Stimulated activated CD4-positive, alpha-beta T cell treated with anti-CD3 and anti-CD28 coated beads, Interleukin-2, amount 100 ng/mL, for 48 hours (primary cell): ENCODE measurements around the gene TENM4.
"Not testable (repeated sequence)": the region's sequence is repeated elsewhere in the genome, so short reads cannot be mapped to it uniquely, and the experiment has no call there.

Source experiments
- DNase-seq, 2 donors: peaks; one replicate each; pipeline ENCODE4 v3.0.0-alpha.2; 2020

Gene TENM4

GRCh38 chr11:78993802-78994430 lies 446.9 kb downstream of the TENM4 start:
- no peak for DNase-seq

- no peak for DNase-seq
Measured at GRCh38 chr11:78991681-78992080, 449.1 kb downstream of the TENM4 start.

- DNase-seq = no peak
Measured at GRCh38 chr11:78990261-78990660, 450.6 kb downstream of the TENM4 start.

- DNase-seq = no peak
Measured at GRCh38 chr11:78987748-78988147, 453.1 kb downstream of the TENM4 start.

- no peak for DNase-seq
Measured at GRCh38 chr11:78986305-78986704, 454.5 kb downstream of the TENM4 start.

- DNase-seq = no peak
Measured at GRCh38 chr11:78985663-78986062, 455.2 kb downstream of the TENM4 start.

- DNase-seq = no peak
Measured at GRCh38 chr11:78982473-78982872, 458.4 kb downstream of the TENM4 start.

GRCh38 chr11:78981153-78981552 lies 459.7 kb downstream of the TENM4 start:
- no peak for DNase-seq

GRCh38 chr11:78978831-78979230 lies 462.0 kb downstream of the TENM4 start:
- DNase-seq = no peak

GRCh38 chr11:78977848-78978247 lies 463.0 kb downstream of the TENM4 start:
- not testable (repeated sequence) for DNase-seq

- DNase-seq = no peak
Measured at GRCh38 chr11:78977009-78977408, 463.8 kb downstream of the TENM4 start.

- DNase-seq = no peak
Measured at GRCh38 chr11:78975081-78975480, 465.7 kb downstream of the TENM4 start.

GRCh38 chr11:78973876-78974275 lies 467.0 kb downstream of the TENM4 start:
- no peak for DNase-seq

GRCh38 chr11:78972590-78972989 lies 468.2 kb downstream of the TENM4 start:
- DNase-seq = no peak

GRCh38 chr11:78972177-78972576 lies 468.7 kb downstream of the TENM4 start:
- no peak for DNase-seq

- no peak for DNase-seq
Measured at GRCh38 chr11:78967811-78968210, 473.0 kb downstream of the TENM4 start.

GRCh38 chr11:78965432-78965831 lies 475.4 kb downstream of the TENM4 start:
- no peak for DNase-seq

GRCh38 chr11:78961937-78962701 lies 478.7 kb downstream of the TENM4 start:
- no peak for DNase-seq

- no peak for DNase-seq
Measured at GRCh38 chr11:78961247-78961646, 479.6 kb downstream of the TENM4 start.

- DNase-seq = no peak
Measured at GRCh38 chr11:78958444-78958843, 482.4 kb downstream of the TENM4 start.

GRCh38 chr11:78957476-78958245 lies 483.2 kb downstream of the TENM4 start:
- no peak for DNase-seq

GRCh38 chr11:78954696-78955095 lies 486.1 kb downstream of the TENM4 start:
- no peak for DNase-seq

- no peak for DNase-seq
Measured at GRCh38 chr11:78954261-78954660, 486.6 kb downstream of the TENM4 start.

GRCh38 chr11:78952890-78953289 lies 487.9 kb downstream of the TENM4 start:
- DNase-seq = no peak
